ENCODE measurements around the gene PSD. TPM values are rescaled to one million over a fixed set of nuclear protein-coding genes. Genes with fewer than 3 reads are reported as not detected.

Gene PSD
- total RNA-seq: 1 to 10 TPM in 3 of 4 donors, under 1 TPM in 1; 0.56 to 4.5 (median 2.1) TPM

DNA sequence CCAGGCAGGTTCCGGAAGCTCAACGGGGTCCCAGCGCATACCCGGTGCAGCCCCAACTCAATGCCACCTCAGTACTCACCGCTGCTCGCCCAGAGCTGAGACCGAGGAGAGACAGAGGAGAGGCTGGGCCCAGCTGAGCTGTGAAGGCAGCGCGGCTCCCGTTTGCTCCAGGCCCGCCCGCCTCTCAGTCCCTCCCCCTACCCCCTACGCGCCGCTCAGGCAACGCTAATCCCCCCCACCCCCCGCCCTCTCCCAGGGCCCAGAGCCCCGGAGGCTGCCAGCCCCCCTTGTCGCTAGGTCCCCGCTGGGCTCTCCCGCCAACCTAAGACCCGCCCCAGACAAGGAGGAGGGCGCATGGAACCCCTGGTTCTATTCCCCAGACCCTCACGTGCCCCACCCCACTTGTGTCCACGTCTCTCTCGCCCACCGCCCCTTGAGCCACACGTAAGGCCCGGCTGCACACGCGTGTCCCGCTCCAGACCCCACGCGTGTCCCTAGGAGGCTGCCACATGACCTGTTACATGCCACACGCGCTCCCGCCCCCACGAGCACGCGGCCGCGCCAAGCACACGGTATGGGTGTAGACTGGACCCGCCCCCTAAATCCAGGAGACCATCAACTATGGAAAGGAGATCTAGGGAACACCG is at the start of gene PSD:
PSD (minus strand) TSS at position 164 of the 647 bp plus-strand sequence. CDS start 1,747 bp downstream, outside the sequence.
- 2 to 3% methylated on average over 36 to 40 of the region's 45 CpGs for WGBS, 2 donors
- TF ChIP-seq, protein P1, sequence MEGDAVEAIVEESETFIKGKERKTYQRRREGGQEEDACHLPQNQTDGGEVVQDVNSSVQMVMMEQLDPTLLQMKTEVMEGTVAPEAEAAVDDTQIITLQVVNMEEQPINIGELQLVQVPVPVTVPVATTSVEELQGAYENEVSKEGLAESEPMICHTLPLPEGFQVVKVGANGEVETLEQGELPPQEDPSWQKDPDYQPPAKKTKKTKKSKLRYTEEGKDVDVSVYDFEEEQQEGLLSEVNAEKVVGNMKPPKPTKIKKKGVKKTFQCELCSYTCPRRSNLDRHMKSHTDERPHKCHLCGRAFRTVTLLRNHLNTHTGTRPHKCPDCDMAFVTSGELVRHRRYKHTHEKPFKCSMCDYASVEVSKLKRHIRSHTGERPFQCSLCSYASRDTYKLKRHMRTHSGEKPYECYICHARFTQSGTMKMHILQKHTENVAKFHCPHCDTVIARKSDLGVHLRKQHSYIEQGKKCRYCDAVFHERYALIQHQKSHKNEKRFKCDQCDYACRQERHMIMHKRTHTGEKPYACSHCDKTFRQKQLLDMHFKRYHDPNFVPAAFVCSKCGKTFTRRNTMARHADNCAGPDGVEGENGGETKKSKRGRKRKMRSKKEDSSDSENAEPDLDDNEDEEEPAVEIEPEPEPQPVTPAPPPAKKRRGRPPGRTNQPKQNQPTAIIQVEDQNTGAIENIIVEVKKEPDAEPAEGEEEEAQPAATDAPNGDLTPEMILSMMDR (IDR thresholded peaks at IDR 0.05): no peak
- TF ChIP-seq POLR2A (IDR thresholded peaks at IDR 0.05): no peak
- H3K4me3 ChIP-seq (ENCODE audit: low read depth, poor library complexity, severe bottlenecking): no peak within 1 kb of the TSS
- no peak for DNase-seq (ENCODE audit: low spot score in 2 of 2)
- intact Hi-C loops (cut with DNase I; ENCODE audit: low total_unique reads): no loop called here

DNA sequence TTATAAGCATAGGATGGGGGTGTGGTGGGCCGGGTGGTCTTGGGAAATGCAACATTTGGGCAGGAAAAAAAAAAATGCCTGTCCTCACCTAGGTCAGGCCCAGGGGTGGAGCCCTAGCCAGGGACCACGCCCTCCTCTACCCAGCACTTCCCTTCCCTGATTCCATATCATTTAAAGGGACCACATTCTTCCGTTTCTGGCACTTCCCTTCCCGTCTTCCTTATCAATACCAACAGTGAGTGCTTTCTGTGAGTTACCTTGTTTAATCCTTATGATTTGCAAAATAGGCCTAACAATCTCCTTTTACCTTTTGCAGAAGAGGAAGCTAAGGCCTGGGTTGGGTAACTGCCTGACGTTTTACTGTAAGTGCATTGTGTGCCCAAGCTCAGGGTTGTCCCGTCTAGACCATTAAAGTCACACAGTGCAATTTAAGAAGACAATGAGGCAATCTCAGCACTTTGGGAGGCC is 49.4 kb upstream of the PSD start:
- WGBS, 2 donors: 40 to 65% methylated on average over 6 of the region's 6 CpGs
- TF ChIP-seq POLR2A (IDR thresholded peaks at IDR 0.05): no peak
- TF ChIP-seq, protein P1 (IDR thresholded peaks at IDR 0.05): no peak
- intact Hi-C loops (cut with DNase I; ENCODE audit: low total_unique reads): no loop called here
- H3K4me3 ChIP-seq (ENCODE audit: low read depth, poor library complexity, severe bottlenecking): no peak overlapping the region
- DNase-seq (ENCODE audit: low spot score in 2 of 2): no peak

DNA sequence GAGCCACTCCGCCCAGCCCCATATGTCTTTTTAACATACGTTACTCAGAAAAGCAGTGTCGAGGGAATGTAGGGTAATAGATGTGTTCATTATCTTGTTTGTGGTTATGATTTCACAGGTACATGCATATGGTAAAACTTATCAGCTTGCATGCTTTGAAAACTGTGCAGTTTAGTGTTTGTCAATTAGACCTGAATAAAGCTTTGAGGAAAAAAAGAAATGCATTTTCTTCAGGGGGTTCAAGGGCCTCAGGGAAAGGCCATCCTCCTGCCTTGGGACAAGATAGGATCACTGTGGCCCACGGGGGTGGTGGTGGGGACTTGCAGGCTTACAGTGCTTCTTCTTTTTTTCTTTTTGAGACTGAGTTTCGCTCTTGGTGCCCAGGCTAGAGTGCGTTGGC is 48.7 kb upstream of the PSD start:
- intact Hi-C loops (cut with DNase I; ENCODE audit: low total_unique reads): no loop called here
- no peak overlapping the region for H3K4me3 ChIP-seq (ENCODE audit: low read depth, poor library complexity, severe bottlenecking)
- WGBS, 2 donors: 71 to 95% methylated on average over 6 of the region's 6 CpGs
- TF ChIP-seq, protein P1 (IDR thresholded peaks at IDR 0.05): no peak
- TF ChIP-seq POLR2A (IDR thresholded peaks at IDR 0.05): no peak
- no peak for DNase-seq (ENCODE audit: low spot score in 2 of 2)

DNA sequence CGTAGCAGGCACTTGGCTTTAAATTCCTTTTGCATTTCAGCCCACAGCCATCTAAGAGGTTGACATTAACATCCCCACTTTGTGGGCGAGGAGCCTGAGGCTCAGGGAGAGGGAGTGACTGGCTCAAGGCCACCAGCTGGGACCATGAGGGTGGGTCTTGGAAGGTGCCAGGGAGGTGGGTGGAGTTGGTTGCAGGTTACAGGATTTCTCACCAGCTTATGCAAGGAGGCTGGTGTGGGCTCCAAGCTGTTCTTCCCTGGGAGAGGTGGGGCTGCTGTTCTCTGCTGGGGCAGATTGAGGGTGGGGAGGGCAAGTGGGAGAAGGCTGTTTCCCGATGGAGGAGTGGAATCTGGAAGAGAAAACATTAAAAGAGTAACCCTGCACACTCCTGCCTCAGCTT is 46.9 kb upstream of the PSD start:
- WGBS, 2 donors: 56 to 64% methylated on average over 3 of the region's 3 CpGs
- no peak for TF ChIP-seq POLR2A (IDR thresholded peaks at IDR 0.05)
- TF ChIP-seq, protein P1 (IDR thresholded peaks at IDR 0.05): no peak
- H3K4me3 ChIP-seq (ENCODE audit: low read depth, poor library complexity, severe bottlenecking): no peak overlapping the region

DNA sequence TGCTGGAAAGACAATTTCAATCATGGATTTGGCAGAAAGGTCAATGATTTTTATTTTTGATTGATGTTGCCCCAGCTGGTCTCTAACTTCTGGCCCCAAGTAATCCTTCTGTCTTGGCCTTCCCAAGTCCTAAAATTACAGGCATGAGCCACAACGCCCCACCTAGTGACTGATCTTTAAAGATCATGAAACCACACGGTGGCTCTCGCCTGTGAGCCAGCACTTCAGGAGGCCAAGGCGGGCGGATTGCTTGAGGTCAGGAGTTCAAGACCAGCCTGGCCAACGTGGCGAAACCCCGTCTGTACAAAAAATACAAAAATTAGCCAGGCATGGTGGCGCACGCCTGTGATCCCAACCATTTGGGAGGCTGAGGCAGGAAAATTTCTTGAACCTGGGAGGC is 45.4 kb upstream of the PSD start:
- intact Hi-C loops (cut with DNase I; ENCODE audit: low total_unique reads): no loop called here
- WGBS, 2 donors: 80 to 90% methylated on average over 10 of the region's 10 CpGs
- TF ChIP-seq POLR2A (IDR thresholded peaks at IDR 0.05): no peak
- TF ChIP-seq, protein P1 (IDR thresholded peaks at IDR 0.05): no peak
- no peak overlapping the region for H3K4me3 ChIP-seq (ENCODE audit: low read depth, poor library complexity, severe bottlenecking)
- DNase-seq (ENCODE audit: low spot score in 2 of 2): no peak

More for the DNA sequence above, 46.9 kb upstream of the PSD start:
- no peak for DNase-seq (ENCODE audit: low spot score in 2 of 2)
- intact Hi-C loops (cut with DNase I; ENCODE audit: low total_unique reads): no loop called here
